ENCODE results near the gene AUP1.

The AUP1 gene

DNA sequence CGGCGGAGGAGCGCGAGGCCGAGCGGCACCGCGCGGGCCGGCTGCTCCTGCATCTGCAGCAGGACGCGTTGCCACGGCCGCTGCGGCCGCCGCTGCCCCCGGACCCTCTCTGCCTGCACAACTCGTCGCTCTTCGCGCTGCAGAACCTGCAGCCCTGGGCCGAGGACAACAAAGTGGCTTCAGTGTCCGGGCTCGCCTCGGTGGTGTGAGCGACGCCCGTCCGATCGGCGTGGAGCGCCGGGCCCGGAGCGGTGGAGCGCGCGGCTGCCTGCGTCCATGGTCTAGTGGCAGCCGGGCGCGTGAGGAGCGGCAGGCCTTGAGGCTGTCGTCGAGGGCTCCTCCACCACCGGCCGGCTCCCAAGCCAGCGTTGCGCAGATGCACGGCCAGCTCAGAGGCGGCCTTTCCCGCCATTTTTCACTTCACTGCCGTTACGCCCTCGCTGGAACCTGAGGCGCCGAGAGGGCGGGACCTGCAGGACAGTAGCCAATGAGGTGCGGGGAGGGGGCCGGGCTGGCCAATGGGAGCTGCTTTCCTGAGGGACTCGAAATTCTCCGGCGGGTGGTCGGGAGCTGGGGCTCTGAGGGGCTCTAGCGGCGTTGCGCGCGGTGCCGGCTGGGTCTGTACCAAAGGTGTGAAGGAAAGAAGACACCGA lies 13.4 kb downstream of the AUP1 start:
- H3K4me3 ChIP-seq (ENCODE audit: low read depth in 1 of 2, low read length in 1 of 2), result peak overlapping the region; percentile 54 to 66

DNA sequence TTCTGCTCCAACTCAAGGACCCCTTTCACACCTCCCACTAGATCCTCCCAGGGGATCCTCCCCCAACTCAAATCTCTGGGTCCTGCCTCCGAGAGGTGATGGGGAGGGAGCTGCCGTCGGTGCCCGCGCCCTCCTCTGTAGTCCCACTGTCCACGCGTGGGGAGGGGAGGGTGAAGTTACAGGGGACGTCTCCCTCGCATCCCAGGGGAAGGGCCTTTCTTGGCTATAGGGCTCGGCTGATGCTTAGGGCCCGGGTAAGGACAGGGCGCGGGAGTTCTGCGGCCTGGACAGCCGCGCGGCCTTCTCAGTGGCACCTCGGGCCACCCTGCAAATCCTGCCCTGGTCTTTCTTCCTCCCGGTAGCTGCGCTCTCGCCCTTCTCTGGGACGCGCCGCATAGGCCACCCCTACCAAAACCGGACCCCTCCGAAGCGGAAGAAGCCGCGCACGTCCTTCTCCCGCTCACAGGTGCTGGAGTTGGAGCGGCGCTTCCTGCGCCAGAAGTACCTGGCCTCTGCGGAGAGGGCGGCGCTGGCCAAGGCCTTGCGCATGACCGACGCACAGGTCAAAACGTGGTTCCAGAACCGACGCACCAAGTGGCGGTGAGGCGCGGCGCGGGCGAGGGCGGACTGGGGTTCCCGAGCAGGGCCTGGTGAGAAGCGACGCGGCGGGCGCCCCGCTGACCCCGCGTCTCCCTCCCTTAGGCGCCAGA lies 14.1 kb downstream of the AUP1 start:
- peak overlapping the region; percentile 54 to 66 for H3K4me3 ChIP-seq (ENCODE audit: low read depth in 1 of 2, low read length in 1 of 2)
- TF ChIP-seq, protein P1, sequence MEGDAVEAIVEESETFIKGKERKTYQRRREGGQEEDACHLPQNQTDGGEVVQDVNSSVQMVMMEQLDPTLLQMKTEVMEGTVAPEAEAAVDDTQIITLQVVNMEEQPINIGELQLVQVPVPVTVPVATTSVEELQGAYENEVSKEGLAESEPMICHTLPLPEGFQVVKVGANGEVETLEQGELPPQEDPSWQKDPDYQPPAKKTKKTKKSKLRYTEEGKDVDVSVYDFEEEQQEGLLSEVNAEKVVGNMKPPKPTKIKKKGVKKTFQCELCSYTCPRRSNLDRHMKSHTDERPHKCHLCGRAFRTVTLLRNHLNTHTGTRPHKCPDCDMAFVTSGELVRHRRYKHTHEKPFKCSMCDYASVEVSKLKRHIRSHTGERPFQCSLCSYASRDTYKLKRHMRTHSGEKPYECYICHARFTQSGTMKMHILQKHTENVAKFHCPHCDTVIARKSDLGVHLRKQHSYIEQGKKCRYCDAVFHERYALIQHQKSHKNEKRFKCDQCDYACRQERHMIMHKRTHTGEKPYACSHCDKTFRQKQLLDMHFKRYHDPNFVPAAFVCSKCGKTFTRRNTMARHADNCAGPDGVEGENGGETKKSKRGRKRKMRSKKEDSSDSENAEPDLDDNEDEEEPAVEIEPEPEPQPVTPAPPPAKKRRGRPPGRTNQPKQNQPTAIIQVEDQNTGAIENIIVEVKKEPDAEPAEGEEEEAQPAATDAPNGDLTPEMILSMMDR (IDR thresholded peaks at IDR 0.05), result no peak

More for the DNA sequence above, 13.4 kb downstream of the AUP1 start:
- H3K27me3 ChIP-seq, result peaks cover 100% of the 10 kb centered on the region
- peaks cover 29 to 32% of the 10 kb centered on the region in 2 experiments for H3K4me1 ChIP-seq (ENCODE audit: control insufficient read depth in 1 of 2, insufficient read depth in 1 of 2, low read depth in 1 of 2, low read length in 1 of 2)
- TF ChIP-seq, protein P1 (IDR thresholded peaks at IDR 0.05), result no peak
- no peaks in the 10 kb centered on the region for H3K36me3 ChIP-seq
- H3K27ac ChIP-seq, result no peak overlapping the region
- no peaks in the 10 kb centered on the region for H3K9me3 ChIP-seq

DNA sequence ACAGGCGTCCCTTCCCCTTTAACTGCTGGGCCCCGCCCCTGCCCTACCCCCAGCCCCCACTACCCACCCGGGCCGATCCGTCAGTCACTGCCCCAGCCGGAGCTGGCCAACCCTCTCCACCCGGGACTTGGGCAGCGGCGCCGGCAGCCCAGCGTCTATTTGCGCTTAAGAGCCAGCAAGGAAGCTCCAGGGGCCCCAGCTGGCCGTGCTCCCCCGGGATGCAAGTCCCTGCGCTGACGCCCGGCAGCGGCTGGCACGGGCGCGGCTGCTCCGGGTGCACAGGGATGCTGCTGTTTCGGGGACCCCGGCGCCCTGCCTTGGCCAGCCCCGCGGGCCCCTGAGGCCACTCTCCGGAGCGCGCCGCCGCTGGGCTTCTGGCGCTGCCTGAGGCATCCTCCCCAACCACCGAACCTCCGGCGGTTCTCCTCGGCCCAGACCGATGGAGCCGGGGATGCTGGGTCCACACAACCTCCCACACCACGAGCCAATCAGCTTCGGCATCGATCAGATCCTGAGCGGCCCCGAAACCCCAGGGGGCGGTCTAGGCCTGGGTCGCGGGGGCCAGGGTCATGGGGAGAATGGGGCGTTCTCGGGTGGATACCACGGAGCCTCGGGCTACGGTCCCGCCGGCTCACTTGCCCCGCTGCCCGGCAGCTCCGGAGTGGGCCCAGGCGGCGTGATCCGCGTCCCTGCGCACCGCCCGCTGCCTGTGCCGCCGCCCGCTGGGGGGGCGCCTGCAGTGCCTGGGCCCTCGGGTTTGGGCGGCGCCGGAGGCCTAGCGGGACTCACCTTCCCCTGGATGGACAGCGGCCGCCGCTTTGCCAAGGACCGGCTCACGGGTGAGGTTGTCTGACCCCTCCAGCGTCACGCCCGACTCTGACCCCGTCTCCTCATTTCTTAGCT lies 14.9 kb downstream of the AUP1 start, which contains the start of gene TLX2:
TLX2 (plus strand) TSS at position 83 of the 903 bp plus-strand sequence; CDS start at position 440, 357 bp downstream.
- peaks cover 100% of the 10 kb centered on the region for H3K27me3 ChIP-seq
- H3K4me1 ChIP-seq (ENCODE audit: control insufficient read depth in 1 of 2, insufficient read depth in 1 of 2, low read depth in 1 of 2, low read length in 1 of 2), result peaks cover 29 to 32% of the 10 kb centered on the region in 2 experiments
- TF ChIP-seq, protein P1 (IDR thresholded peaks at IDR 0.05), result no peak
- no peaks in the 10 kb centered on the region for H3K9me3 ChIP-seq
- H3K36me3 ChIP-seq, result no peaks in the 10 kb centered on the region
- H3K27ac ChIP-seq, result no peak within 1 kb of the TSS
- H3K4me3 ChIP-seq (ENCODE audit: low read depth in 1 of 2, low read length in 1 of 2), result peak within 1 kb of the TSS in 1 of 2 experiments; percentile 66

More for the DNA sequence above, 14.1 kb downstream of the AUP1 start:
- Histone ChIP-seq H3K27me3 (peaks cover 100% of the 10 kb centered on the region), H3K9me3 (no peaks in the 10 kb centered on the region), H3K4me1 (ENCODE audit: control insufficient read depth in 1 of 2, insufficient read depth in 1 of 2, low read depth in 1 of 2, low read length in 1 of 2) (peaks cover 29 to 32% of the 10 kb centered on the region in 2 experiments), H3K27ac (no peak overlapping the region), H3K36me3 (no peaks in the 10 kb centered on the region)

- Histone ChIP-seq H3K4me1 (ENCODE audit: control insufficient read depth in 1 of 2, insufficient read depth in 1 of 2, low read depth in 1 of 2, low read length in 1 of 2) (peaks cover 29 to 32% of the 10 kb centered on the region in 2 experiments), H3K27ac (no peak overlapping the region), H3K36me3 (no peaks in the 10 kb centered on the region), H3K9me3 (no peaks in the 10 kb centered on the region), H3K4me3 (ENCODE audit: low read depth in 1 of 2, low read length in 1 of 2) (peak overlapping the region in 1 of 2 experiments; percentile 66), H3K27me3 (peaks cover 100% of the 10 kb centered on the region)
- TF ChIP-seq, protein P1 (IDR thresholded peaks at IDR 0.05), result no peak
Observed at GRCh38 chr2:74513605-74514367, 15.7 kb downstream of the AUP1 start.
